Endodermal cell (in vitro differentiated cells): ENCODE data around the gene EWSR1. TPM values are rescaled to one million over a fixed set of nuclear protein-coding genes. Genes with fewer than 3 reads are reported as not detected.

Experiments used
- DNase-seq: peaks from one replicate; pipeline ENCODE4 v3.0.0-alpha.2; 2017
- H3K27ac ChIP-seq: 2 replicates; pipeline ENCODE4 v1.5.1; 2013; ENCODE audit warnings: mild to moderate bottlenecking, low read depth, low read length, moderate library complexity
- H3K27me3 ChIP-seq: 2 replicates; pipeline ENCODE4 v1.6.1; 2013; ENCODE audit warnings: mild to moderate bottlenecking, low read length, moderate library complexity; ENCODE audit not compliant: insufficient read depth, control insufficient read depth, poor library complexity, severe bottlenecking
- H3K36me3 ChIP-seq: 2 replicates; pipeline ENCODE4 v1.7.0; 2013; ENCODE audit warnings: mild to moderate bottlenecking, low read length, moderate library complexity; ENCODE audit not compliant: control insufficient read depth, insufficient read depth
- H3K4me1 ChIP-seq: one replicate; pipeline ENCODE4 v1.7.0; 2013; ENCODE audit warnings: low read length; ENCODE audit not compliant: control insufficient read depth, insufficient read depth
- H3K4me3 ChIP-seq: 2 replicates; pipeline ENCODE4 v1.5.1; 2013; ENCODE audit warnings: mild to moderate bottlenecking, low read length, moderate library complexity
- H3K9ac ChIP-seq: 2 replicates; pipeline ENCODE4 v1.6.1; 2013; ENCODE audit warnings: mild to moderate bottlenecking, low read length, moderate library complexity; ENCODE audit not compliant: poor library complexity, severe bottlenecking; ENCODE audit errors: extremely low read depth
- H3K9me3 ChIP-seq: 2 replicates; pipeline ENCODE4 v1.6.1; 2013; ENCODE audit warnings: mild to moderate bottlenecking, low read length, moderate library complexity; ENCODE audit not compliant: control insufficient read depth
- H3K27ac Mint-ChIP-seq: 2 replicates; pipeline ENCODE4 v1.8.0; 2020; ENCODE audit warnings: mixed read lengths
- H3K27me3 Mint-ChIP-seq: 2 replicates; pipeline ENCODE4 v1.8.0; 2021; ENCODE audit warnings: mild to moderate bottlenecking, mixed read lengths; ENCODE audit not compliant: insufficient read depth
- H3K36me3 Mint-ChIP-seq: 2 replicates; pipeline ENCODE4 v1.8.0; 2020; ENCODE audit warnings: low read depth, mixed read lengths
- H3K4me1 Mint-ChIP-seq: 2 replicates; pipeline ENCODE4 v1.8.0; 2020; ENCODE audit warnings: mixed read lengths
- H3K4me3 Mint-ChIP-seq: 2 replicates; pipeline ENCODE4 v1.8.0; 2020; ENCODE audit warnings: mild to moderate bottlenecking, moderate library complexity, mixed read lengths
- H3K9me3 Mint-ChIP-seq: 2 replicates; pipeline ENCODE4 v1.8.0; 2020; ENCODE audit warnings: mild to moderate bottlenecking, mixed read lengths
- CTCF ChIP-seq: fragments of 200-600 bp; sonication (generic); conservative IDR thresholded peaks from 2 replicates; pipeline ENCODE4 v1.5.0; 2021; ENCODE audit warnings: antibody characterized with exemption, mild to moderate bottlenecking
- WGBS, 2 experiments: methylation state at CpG; one replicate each; pipeline versions ENCODE4 v1.1.5 to v1.1.7; 2013; ENCODE audit warnings: missing lambda C conversion rate in 2 of 2, mixed read lengths in 1 of 2; ENCODE audit not compliant: insufficient coverage in 1 of 2, insufficient read length in 1 of 2; 5-methylcytosine and 5-hydroxymethylcytosine counted together
- total RNA-seq, 2 donors: library from RNA; stranded (reverse); fragmentation: NEBNext Ultra II Directional in 1 of 2; extraction: Animal tissue kit (Norgen Biotek cat#: 25700) in 1 of 2; gene quantifications; 2 replicates in 1 of 2; 3 replicates in 1 of 2; pipeline ENCODE4 v1.2.1, GENCODE V29; 2021

Gene EWSR1
- total RNA-seq, 2 donors from 2014 or later, result 295 to 352 TPM

- Histone ChIP-seq H3K4me3 (no peak overlapping the region), H3K9me3 (no peaks in the 10 kb centered on the region), H3K4me1 (peaks cover 4% of the 10 kb centered on the region), H3K27ac (no peak overlapping the region), H3K9ac (no peak overlapping the region), H3K27me3 (no peaks in the 10 kb centered on the region), H3K36me3 (no peaks in the 10 kb centered on the region)
- H3K4me3 Mint-ChIP-seq, result no peak overlapping the region
- no peaks in the 10 kb centered on the region for H3K27me3 Mint-ChIP-seq
- H3K36me3 Mint-ChIP-seq, result peaks cover 3% of the 10 kb centered on the region
- H3K9me3 Mint-ChIP-seq, result no peaks in the 10 kb centered on the region
- DNase-seq, result no peak
- TF ChIP-seq CTCF, result no peak
- H3K4me1 Mint-ChIP-seq, result no peaks in the 10 kb centered on the region
- 91 to 97% methylated on average over 4 to 5 of the region's 5 CpGs for WGBS, 2 experiments
- no peak overlapping the region for H3K27ac Mint-ChIP-seq
Measured at GRCh38 chr22:29251265-29251664, 16.8 kb upstream of the EWSR1 start.

GRCh38 chr22:29251981-29252911, 15.8 kb upstream of the EWSR1 start:
- H3K9me3 Mint-ChIP-seq, result no peaks in the 10 kb centered on the region
- peaks cover 3% of the 10 kb centered on the region for H3K36me3 Mint-ChIP-seq
- no peak overlapping the region for H3K4me3 ChIP-seq
- no peaks in the 10 kb centered on the region for H3K9me3 ChIP-seq
- WGBS, 2 experiments, result 91 to 93% methylated on average over 8 to 10 of the region's 10 CpGs
- no peaks in the 10 kb centered on the region for H3K36me3 ChIP-seq
- TF ChIP-seq CTCF, result no peak
- H3K27me3 ChIP-seq, result no peaks in the 10 kb centered on the region
- H3K9ac ChIP-seq, result no peak overlapping the region
- peaks cover 4% of the 10 kb centered on the region for H3K4me1 ChIP-seq
- no peak overlapping the region for H3K27ac ChIP-seq
- no peak for DNase-seq
- no peak overlapping the region for H3K27ac Mint-ChIP-seq
- H3K27me3 Mint-ChIP-seq, result no peaks in the 10 kb centered on the region
- no peak overlapping the region for H3K4me3 Mint-ChIP-seq
- H3K4me1 Mint-ChIP-seq, result no peaks in the 10 kb centered on the region

- no peak overlapping the region for H3K27ac Mint-ChIP-seq
- no peaks in the 10 kb centered on the region for H3K4me1 Mint-ChIP-seq
- DNase-seq, result no peak
- Histone ChIP-seq H3K27me3 (no peaks in the 10 kb centered on the region), H3K9ac (no peak overlapping the region), H3K4me3 (no peak overlapping the region), H3K4me1 (peaks cover 4% of the 10 kb centered on the region), H3K36me3 (no peaks in the 10 kb centered on the region), H3K27ac (no peak overlapping the region), H3K9me3 (no peaks in the 10 kb centered on the region)
- TF ChIP-seq CTCF, result peak; percentile 30
- H3K9me3 Mint-ChIP-seq, result no peaks in the 10 kb centered on the region
- no peaks in the 10 kb centered on the region for H3K27me3 Mint-ChIP-seq
- H3K4me3 Mint-ChIP-seq, result no peak overlapping the region
- peaks cover 3% of the 10 kb centered on the region for H3K36me3 Mint-ChIP-seq
- 80 to 81% methylated on average over 6 to 14 of the region's 14 CpGs for WGBS, 2 experiments
Measured at GRCh38 chr22:29253561-29254285, 14.3 kb upstream of the EWSR1 start.
